ENCODE measurements around the gene STX7. TPM values are rescaled to one million over a fixed set of nuclear protein-coding genes. Genes with fewer than 3 reads are reported as not detected.
"Not testable (repeated sequence)": the region's sequence is repeated elsewhere in the genome, so short reads cannot be mapped to it uniquely, and the experiment has no call there.

Gene STX7
- total RNA-seq: 10 to 100 TPM; 43.2 to 81.4 (median 49.9) TPM

- WGBS: under 1% methylated on average over 53 of the region's 67 CpGs
- H3K9me3 ChIP-seq: no peaks in the 10 kb centered on the region
- H3K27ac ChIP-seq (replicated peaks in 1 of 4): peak within 1 kb of the TSS; percentile 86 to 87 (median 86)
- peaks cover 29 to 46% (median 43%) of the 10 kb centered on the region in 4 donors for H3K4me1 ChIP-seq
- intact Hi-C loops (cut with DNase I): no loop called here
- DNase-seq (ENCODE audit: extremely low spot score): peak; percentile 97
- TF ChIP-seq POLR2A (IDR thresholded peaks at IDR 0.05; ENCODE audit: low read depth) (peak; percentile 77), POLR2AphosphoS5 (IDR thresholded peaks at IDR 0.05) (peak; percentile 90 to 94), CTCF (IDR thresholded peaks at IDR 0.05) (no peak), EP300 (IDR thresholded peaks at IDR 0.05) (no peak)
- no peaks in the 10 kb centered on the region for H3K27me3 ChIP-seq
- H3K36me3 ChIP-seq: no peaks in the 10 kb centered on the region
- H3K4me3 ChIP-seq: peak within 1 kb of the TSS; percentile 77 to 83 (median 81)
Observed at GRCh38 chr6:132512638-132513632, at the start of gene STX7. Gene STX7 (minus strand): TSS chr6:132513116. CDS start chr6:132503530, 9,586 bp downstream.

GRCh38 chr6:132560087-132560486 lies 47.2 kb upstream of the STX7 start:
- WGBS: 75% methylated on average over 3 of the region's 3 CpGs
- H3K27ac ChIP-seq (replicated peaks in 1 of 4); intact Hi-C loops (cut with DNase I): not testable (repeated sequence)

GRCh38 chr6:132552372-132552771 lies 39.5 kb upstream of the STX7 start, which contains the start of gene TAAR8:
Gene TAAR8 (plus strand): TSS chr6:132552672. CDS start chr6:132552693, 21 bp downstream.
- Histone ChIP-seq H3K4me1 (no peaks in the 10 kb centered on the region), H3K9me3 (no peaks in the 10 kb centered on the region), H3K36me3 (no peaks in the 10 kb centered on the region), H3K27me3 (peaks cover 0 to 6% (median 0%) of the 10 kb centered on the region in 4 donors), H3K4me3 (no peak within 1 kb of the TSS), H3K27ac (replicated peaks in 1 of 4) (no peak within 1 kb of the TSS)
- TF ChIP-seq POLR2A (IDR thresholded peaks at IDR 0.05; ENCODE audit: low read depth) (no peak), CTCF (IDR thresholded peaks at IDR 0.05) (no peak), POLR2AphosphoS5 (IDR thresholded peaks at IDR 0.05) (no peak)
- intact Hi-C loops (cut with DNase I): no loop called here
- WGBS: 89% methylated on average over 2 of the region's 2 CpGs
- DNase-seq (ENCODE audit: extremely low spot score): no peak

More at GRCh38 chr6:132560087-132560486, 47.2 kb upstream of the STX7 start:
- not testable (repeated sequence) for H3K36me3 ChIP-seq; H3K4me1 ChIP-seq; H3K4me3 ChIP-seq; H3K9me3 ChIP-seq; DNase-seq (ENCODE audit: extremely low spot score); H3K27me3 ChIP-seq

GRCh38 chr6:132551214-132551613 lies 38.3 kb upstream of the STX7 start:
- Histone ChIP-seq H3K9me3 (no peaks in the 10 kb centered on the region), H3K27ac (replicated peaks in 1 of 4) (no peak overlapping the region), H3K4me1 (no peaks in the 10 kb centered on the region), H3K27me3 (peaks cover 0 to 6% (median 0%) of the 10 kb centered on the region in 4 donors), H3K36me3 (no peaks in the 10 kb centered on the region), H3K4me3 (no peak overlapping the region)
- 81% methylated on average over 4 of the region's 4 CpGs for whole genome bisulfite sequencing
- intact Hi-C loops (cut with DNase I): no loop called here
- DNase-seq (ENCODE audit: extremely low spot score): no peak
- TF ChIP-seq POLR2AphosphoS5 (IDR thresholded peaks at IDR 0.05) (no peak), POLR2A (IDR thresholded peaks at IDR 0.05; ENCODE audit: low read depth) (no peak), CTCF (IDR thresholded peaks at IDR 0.05) (no peak), EP300 (IDR thresholded peaks at IDR 0.05) (no peak)

- Histone ChIP-seq H3K4me3 (no peak overlapping the region), H3K36me3 (no peaks in the 10 kb centered on the region), H3K27me3 (no peaks in the 10 kb centered on the region), H3K9me3 (no peaks in the 10 kb centered on the region), H3K27ac (replicated peaks in 1 of 4) (no peak overlapping the region), H3K4me1 (no peaks in the 10 kb centered on the region)
- no peak for DNase-seq (ENCODE audit: extremely low spot score)
- TF ChIP-seq CTCF (IDR thresholded peaks at IDR 0.05) (no peak), EP300 (IDR thresholded peaks at IDR 0.05) (no peak), POLR2AphosphoS5 (IDR thresholded peaks at IDR 0.05) (no peak), POLR2A (IDR thresholded peaks at IDR 0.05; ENCODE audit: low read depth) (no peak)
- intact Hi-C loops (cut with DNase I): no loop called here
- WGBS: 91% methylated on average over 4 of the region's 4 CpGs
Observed at GRCh38 chr6:132548746-132549463, 36.0 kb upstream of the STX7 start.

All from esophagus muscularis mucosa (tissue), 4 donors.